ENCODE measurements around the gene UBE3A.

Gene UBE3A

GRCh38 chr15:25408428-25408827, 30.4 kb downstream of the UBE3A start:
- H3K27ac Mint-ChIP-seq, result no peak overlapping the region
- H3K27me3 Mint-ChIP-seq (ENCODE audit: low read depth, poor library complexity), result peaks cover 4% of the 10 kb centered on the region
- TF ChIP-seq, protein P1, sequence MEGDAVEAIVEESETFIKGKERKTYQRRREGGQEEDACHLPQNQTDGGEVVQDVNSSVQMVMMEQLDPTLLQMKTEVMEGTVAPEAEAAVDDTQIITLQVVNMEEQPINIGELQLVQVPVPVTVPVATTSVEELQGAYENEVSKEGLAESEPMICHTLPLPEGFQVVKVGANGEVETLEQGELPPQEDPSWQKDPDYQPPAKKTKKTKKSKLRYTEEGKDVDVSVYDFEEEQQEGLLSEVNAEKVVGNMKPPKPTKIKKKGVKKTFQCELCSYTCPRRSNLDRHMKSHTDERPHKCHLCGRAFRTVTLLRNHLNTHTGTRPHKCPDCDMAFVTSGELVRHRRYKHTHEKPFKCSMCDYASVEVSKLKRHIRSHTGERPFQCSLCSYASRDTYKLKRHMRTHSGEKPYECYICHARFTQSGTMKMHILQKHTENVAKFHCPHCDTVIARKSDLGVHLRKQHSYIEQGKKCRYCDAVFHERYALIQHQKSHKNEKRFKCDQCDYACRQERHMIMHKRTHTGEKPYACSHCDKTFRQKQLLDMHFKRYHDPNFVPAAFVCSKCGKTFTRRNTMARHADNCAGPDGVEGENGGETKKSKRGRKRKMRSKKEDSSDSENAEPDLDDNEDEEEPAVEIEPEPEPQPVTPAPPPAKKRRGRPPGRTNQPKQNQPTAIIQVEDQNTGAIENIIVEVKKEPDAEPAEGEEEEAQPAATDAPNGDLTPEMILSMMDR (IDR thresholded peaks at IDR 0.05), result no peak
- no peak for DNase-seq
- peaks cover 27% of the 10 kb centered on the region for H3K9me3 Mint-ChIP-seq
- peaks cover 84% of the 10 kb centered on the region for H3K36me3 Mint-ChIP-seq (ENCODE audit: low read depth)
- H3K4me1 Mint-ChIP-seq, result no peaks in the 10 kb centered on the region
- H3K4me3 Mint-ChIP-seq, result no peak overlapping the region

GRCh38 chr15:25407950-25408349, 30.9 kb downstream of the UBE3A start:
- H3K4me1 Mint-ChIP-seq, result no peaks in the 10 kb centered on the region
- DNase-seq, result no peak
- peaks cover 84% of the 10 kb centered on the region for H3K36me3 Mint-ChIP-seq (ENCODE audit: low read depth)
- peaks cover 23% of the 10 kb centered on the region for H3K9me3 Mint-ChIP-seq
- H3K27ac Mint-ChIP-seq, result no peak overlapping the region
- no peak overlapping the region for H3K4me3 Mint-ChIP-seq
- H3K27me3 Mint-ChIP-seq (ENCODE audit: low read depth, poor library complexity), result peaks cover 4% of the 10 kb centered on the region
- TF ChIP-seq, protein P1 (IDR thresholded peaks at IDR 0.05), result no peak

GRCh38 chr15:25406846-25407245, 32.0 kb downstream of the UBE3A start:
- Mint-ChIP-seq H3K27me3 (ENCODE audit: low read depth, poor library complexity) (peaks cover 4% of the 10 kb centered on the region), H3K4me1 (no peaks in the 10 kb centered on the region), H3K27ac (no peak overlapping the region), H3K36me3 (ENCODE audit: low read depth) (peaks cover 84% of the 10 kb centered on the region), H3K4me3 (no peak overlapping the region), H3K9me3 (peaks cover 17% of the 10 kb centered on the region)
- DNase-seq, result no peak
- TF ChIP-seq, protein P1 (IDR thresholded peaks at IDR 0.05), result no peak

- H3K4me1 Mint-ChIP-seq, result no peaks in the 10 kb centered on the region
- peaks cover 17% of the 10 kb centered on the region for H3K9me3 Mint-ChIP-seq
- TF ChIP-seq, protein P1 (IDR thresholded peaks at IDR 0.05), result no peak
- no peak for DNase-seq
- no peak overlapping the region for H3K4me3 Mint-ChIP-seq
- H3K27me3 Mint-ChIP-seq (ENCODE audit: low read depth, poor library complexity), result peaks cover 4% of the 10 kb centered on the region
- peaks cover 84% of the 10 kb centered on the region for H3K36me3 Mint-ChIP-seq (ENCODE audit: low read depth)
- H3K27ac Mint-ChIP-seq, result peak overlapping the region; percentile 57
Measured at GRCh38 chr15:25406261-25406660, 32.6 kb downstream of the UBE3A start.

DNA sequence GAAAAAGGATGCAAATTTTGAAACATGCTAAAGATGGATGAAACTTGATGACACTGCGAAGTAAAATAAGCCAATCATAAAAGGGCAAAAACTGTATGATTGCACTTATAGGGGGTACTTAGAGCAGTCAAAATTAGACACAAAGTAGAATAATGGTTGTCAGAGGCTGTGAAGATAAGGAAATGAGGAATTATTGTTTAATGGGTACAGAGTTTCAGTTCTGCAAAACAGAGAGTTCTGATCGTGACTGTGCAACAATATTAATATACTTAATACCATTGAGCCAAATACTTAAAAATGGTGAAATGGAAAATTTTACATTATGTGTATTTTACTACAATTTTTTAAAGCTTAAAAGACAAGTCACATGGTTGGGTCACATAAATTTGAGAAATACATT, 35.1 kb downstream of the UBE3A start:
- Mint-ChIP-seq H3K27me3 (ENCODE audit: low read depth, poor library complexity) (peaks cover 4% of the 10 kb centered on the region), H3K36me3 (ENCODE audit: low read depth) (peaks cover 93% of the 10 kb centered on the region), H3K4me3 (no peak overlapping the region), H3K27ac (no peak overlapping the region), H3K4me1 (no peaks in the 10 kb centered on the region), H3K9me3 (peaks cover 29% of the 10 kb centered on the region)
- TF ChIP-seq, protein P1 (IDR thresholded peaks at IDR 0.05), result no peak
- no peak for DNase-seq

DNA sequence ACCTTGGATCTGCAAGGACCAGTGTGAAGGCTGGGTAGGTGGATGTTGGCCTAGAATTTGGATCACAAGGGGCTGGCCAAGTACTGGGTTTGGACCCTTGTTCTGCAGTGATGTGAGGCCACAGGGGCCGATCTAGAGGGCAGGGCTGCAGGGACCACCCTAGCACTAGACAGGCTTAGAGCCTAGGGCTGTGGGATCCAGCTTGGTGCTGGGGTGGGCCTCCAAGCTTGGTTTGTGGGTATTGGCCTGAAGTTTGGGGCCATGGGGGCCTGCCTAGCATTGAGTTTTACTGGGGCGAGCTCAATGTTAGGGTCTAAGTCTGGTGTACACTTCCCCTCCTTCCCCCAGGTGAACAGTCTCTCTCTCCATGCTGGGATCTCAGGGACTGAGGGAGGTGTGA, 36.5 kb downstream of the UBE3A start:
- Mint-ChIP-seq H3K4me1 (peaks cover 10% of the 10 kb centered on the region), H3K27ac (no peak overlapping the region), H3K36me3 (ENCODE audit: low read depth) (peaks cover 100% of the 10 kb centered on the region), H3K4me3 (no peak overlapping the region), H3K9me3 (peaks cover 29% of the 10 kb centered on the region), H3K27me3 (ENCODE audit: low read depth, poor library complexity) (peaks cover 4% of the 10 kb centered on the region)
- DNase-seq, result no peak
- TF ChIP-seq, protein P1 (IDR thresholded peaks at IDR 0.05), result no peak

Measured in nephron progenitor cell (in vitro differentiated cells).